ENCODE results near the gene QRICH1. TPM values are rescaled to one million over a fixed set of nuclear protein-coding genes. Genes with fewer than 3 reads are reported as not detected.

Gene QRICH1
- total RNA-seq, 1 experiment from 2014 or later: 107 TPM

DNA sequence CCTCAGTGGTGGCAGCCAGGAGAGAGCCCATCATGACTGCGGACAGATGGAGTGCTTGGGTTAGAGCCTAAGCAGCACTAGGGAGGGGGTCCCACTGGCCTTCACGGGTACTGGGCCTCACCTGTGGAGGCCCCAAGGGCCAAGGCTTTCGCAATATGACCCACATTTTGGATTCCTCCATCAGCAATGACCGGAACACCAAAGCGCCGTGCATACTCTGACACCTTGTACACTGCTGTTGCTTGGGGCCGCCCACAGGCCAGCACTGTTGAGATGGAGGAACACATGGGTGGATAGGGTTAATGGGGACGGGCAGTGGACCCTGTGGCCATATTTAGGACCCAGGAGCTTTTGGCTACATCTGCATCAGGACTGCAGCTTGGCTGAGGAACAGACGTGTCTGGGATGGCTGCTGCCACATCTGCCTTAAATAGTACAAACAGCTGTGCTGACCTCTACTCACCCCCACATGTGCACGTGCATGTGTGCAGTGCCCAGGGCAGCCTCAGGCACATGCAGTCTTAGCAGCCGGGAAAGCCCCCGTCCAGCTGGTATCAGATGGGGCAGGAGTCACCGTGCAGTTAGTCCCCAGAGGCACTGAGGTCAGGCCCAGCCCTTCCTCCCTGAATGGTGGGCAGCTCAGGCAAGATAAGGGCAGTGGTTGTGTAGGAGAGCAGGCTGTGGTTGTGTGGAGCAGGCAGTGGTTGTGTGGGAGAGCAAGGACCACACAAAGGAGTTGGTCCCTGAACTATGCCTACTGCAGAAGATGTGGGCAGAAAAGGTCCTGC, 68.7 kb downstream of the QRICH1 start:
- CTCF ChIA-PET: interaction anchor here (0.6 kb wide), 1 partner anchor 420 kb away, joined by 3 read pairs; no protein-coding TSS in a partner anchor
- TF ChIP-seq, protein P1, sequence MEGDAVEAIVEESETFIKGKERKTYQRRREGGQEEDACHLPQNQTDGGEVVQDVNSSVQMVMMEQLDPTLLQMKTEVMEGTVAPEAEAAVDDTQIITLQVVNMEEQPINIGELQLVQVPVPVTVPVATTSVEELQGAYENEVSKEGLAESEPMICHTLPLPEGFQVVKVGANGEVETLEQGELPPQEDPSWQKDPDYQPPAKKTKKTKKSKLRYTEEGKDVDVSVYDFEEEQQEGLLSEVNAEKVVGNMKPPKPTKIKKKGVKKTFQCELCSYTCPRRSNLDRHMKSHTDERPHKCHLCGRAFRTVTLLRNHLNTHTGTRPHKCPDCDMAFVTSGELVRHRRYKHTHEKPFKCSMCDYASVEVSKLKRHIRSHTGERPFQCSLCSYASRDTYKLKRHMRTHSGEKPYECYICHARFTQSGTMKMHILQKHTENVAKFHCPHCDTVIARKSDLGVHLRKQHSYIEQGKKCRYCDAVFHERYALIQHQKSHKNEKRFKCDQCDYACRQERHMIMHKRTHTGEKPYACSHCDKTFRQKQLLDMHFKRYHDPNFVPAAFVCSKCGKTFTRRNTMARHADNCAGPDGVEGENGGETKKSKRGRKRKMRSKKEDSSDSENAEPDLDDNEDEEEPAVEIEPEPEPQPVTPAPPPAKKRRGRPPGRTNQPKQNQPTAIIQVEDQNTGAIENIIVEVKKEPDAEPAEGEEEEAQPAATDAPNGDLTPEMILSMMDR (IDR thresholded peaks at IDR 0.05; ENCODE audit: unreplicated experiment): no peak
- H3K27me3 Mint-ChIP-seq (ENCODE audit: unreplicated experiment): no peaks in the 10 kb centered on the region
- intact Hi-C loops (cut with micrococcal nuclease; ENCODE audit: unreplicated experiment): no loop called here
- peaks cover 28% of the 10 kb centered on the region for H3K4me1 Mint-ChIP-seq (ENCODE audit: low read depth, unreplicated experiment)
- H3K4me3 Mint-ChIP-seq (ENCODE audit: low read depth, unreplicated experiment): no peak overlapping the region
- no peaks in the 10 kb centered on the region for H3K9me3 Mint-ChIP-seq (ENCODE audit: low read depth, unreplicated experiment)
- no TSS peak for BruUV-seq (replicated peaks)
- no peak for DNase-seq
- peak overlapping the region; percentile 29 for H3K27ac Mint-ChIP-seq (ENCODE audit: unreplicated experiment)
- H3K36me3 Mint-ChIP-seq (ENCODE audit: insufficient read depth, unreplicated experiment): peaks cover 97% of the 10 kb centered on the region

DNA sequence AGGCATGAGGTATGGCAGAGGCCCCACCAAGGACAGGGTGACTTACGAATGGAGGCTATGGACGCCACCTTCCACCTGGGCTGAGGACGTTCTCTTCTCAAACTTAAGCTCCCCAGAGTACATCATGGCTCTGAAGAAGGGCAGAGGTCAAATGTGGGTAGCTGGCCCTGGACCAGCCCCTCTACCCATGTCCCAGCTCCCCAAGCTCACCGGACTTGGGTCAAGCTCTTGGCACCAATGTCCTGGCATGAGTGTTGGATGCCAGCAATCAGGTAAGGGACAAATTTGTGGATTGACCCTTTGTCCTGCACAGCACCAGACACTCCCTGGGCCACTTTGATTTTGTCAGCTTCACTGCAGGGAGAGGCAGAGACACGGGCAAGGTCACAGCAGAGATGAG, 69.4 kb downstream of the QRICH1 start:
- BruUV-seq (replicated peaks): no TSS peak
- DNase-seq: no peak
- peaks cover 99% of the 10 kb centered on the region for H3K36me3 Mint-ChIP-seq (ENCODE audit: insufficient read depth, unreplicated experiment)
- H3K4me3 Mint-ChIP-seq (ENCODE audit: low read depth, unreplicated experiment): no peak overlapping the region
- H3K27ac Mint-ChIP-seq (ENCODE audit: unreplicated experiment): no peak overlapping the region
- TF ChIP-seq, protein P1 (IDR thresholded peaks at IDR 0.05; ENCODE audit: unreplicated experiment): no peak
- intact Hi-C loops (cut with micrococcal nuclease; ENCODE audit: unreplicated experiment): no loop called here
- no peaks in the 10 kb centered on the region for H3K27me3 Mint-ChIP-seq (ENCODE audit: unreplicated experiment)
- H3K9me3 Mint-ChIP-seq (ENCODE audit: low read depth, unreplicated experiment): no peaks in the 10 kb centered on the region
- H3K4me1 Mint-ChIP-seq (ENCODE audit: low read depth, unreplicated experiment): peaks cover 24% of the 10 kb centered on the region
- CTCF ChIA-PET: no interaction called here

DNA sequence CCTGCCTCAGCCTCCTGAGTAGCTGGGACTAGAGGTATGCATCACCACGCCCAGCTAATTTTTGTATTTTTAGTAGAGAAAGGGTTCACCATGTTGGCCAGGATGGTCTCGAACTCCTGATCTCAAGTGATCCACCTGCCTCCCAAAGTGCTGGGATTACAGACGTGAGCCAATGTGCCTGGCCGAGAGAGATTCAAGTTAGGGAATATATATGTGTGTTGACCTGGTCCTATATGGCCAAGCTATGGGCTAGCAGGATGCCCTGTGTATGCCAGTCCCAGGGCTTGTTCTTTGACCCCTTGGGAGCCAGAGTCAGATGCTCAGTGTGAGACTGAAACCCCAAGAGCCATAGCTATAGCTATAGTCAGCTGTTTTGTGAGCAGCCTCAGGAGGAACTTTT, 70.1 kb downstream of the QRICH1 start:
- TF ChIP-seq, protein P1 (IDR thresholded peaks at IDR 0.05; ENCODE audit: unreplicated experiment): no peak
- Mint-ChIP-seq H3K9me3 (ENCODE audit: low read depth, unreplicated experiment) (no peaks in the 10 kb centered on the region), H3K27me3 (ENCODE audit: unreplicated experiment) (no peaks in the 10 kb centered on the region), H3K27ac (ENCODE audit: unreplicated experiment) (no peak overlapping the region), H3K4me3 (ENCODE audit: low read depth, unreplicated experiment) (peak overlapping the region; percentile 74), H3K4me1 (ENCODE audit: low read depth, unreplicated experiment) (peaks cover 18% of the 10 kb centered on the region), H3K36me3 (ENCODE audit: insufficient read depth, unreplicated experiment) (peaks cover 98% of the 10 kb centered on the region)
- CTCF ChIA-PET: no interaction called here
- intact Hi-C loops (cut with micrococcal nuclease; ENCODE audit: unreplicated experiment): no loop called here
- DNase-seq: no peak
- no TSS peak for BruUV-seq (replicated peaks)

DNA sequence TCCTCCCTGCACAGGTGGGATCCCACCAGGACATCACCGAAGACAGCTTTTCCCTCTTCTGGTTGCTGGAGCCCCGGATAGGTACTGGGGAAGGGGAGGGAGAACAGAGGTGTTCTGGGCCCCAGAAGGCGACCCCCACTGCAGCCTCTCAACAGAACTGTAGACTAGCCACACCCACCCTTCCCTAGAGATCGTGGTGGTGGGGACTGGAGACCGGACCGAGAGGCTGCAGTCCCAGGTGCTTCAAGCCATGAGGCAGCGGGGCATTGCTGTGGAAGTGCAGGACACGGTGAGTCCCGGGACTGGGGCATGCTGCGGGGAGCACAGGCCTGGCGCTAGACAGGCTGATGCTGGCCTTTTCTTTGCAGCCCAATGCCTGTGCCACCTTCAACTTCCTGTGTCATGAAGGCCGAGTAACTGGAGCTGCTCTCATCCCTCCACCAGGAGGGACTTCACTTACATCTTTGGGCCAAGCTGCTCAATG, 71.1 kb downstream of the QRICH1 start:
- no peaks in the 10 kb centered on the region for H3K9me3 Mint-ChIP-seq (ENCODE audit: low read depth, unreplicated experiment)
- peak overlapping the region; percentile 74 for H3K4me3 Mint-ChIP-seq (ENCODE audit: low read depth, unreplicated experiment)
- no peaks in the 10 kb centered on the region for H3K27me3 Mint-ChIP-seq (ENCODE audit: unreplicated experiment)
- peaks cover 98% of the 10 kb centered on the region for H3K36me3 Mint-ChIP-seq (ENCODE audit: insufficient read depth, unreplicated experiment)
- no peak for DNase-seq
- H3K4me1 Mint-ChIP-seq (ENCODE audit: low read depth, unreplicated experiment): peaks cover 8% of the 10 kb centered on the region
- CTCF ChIA-PET: interaction anchor here (0.8 to 2.0 kb wide), 2 partner anchors 9 to 15 kb away, joined by 4 to 8 read pairs; partner anchors contain the start of gene WDR6
- TF ChIP-seq, protein P1 (IDR thresholded peaks at IDR 0.05; ENCODE audit: unreplicated experiment): no peak
- BruUV-seq (replicated peaks): no TSS peak
- H3K27ac Mint-ChIP-seq (ENCODE audit: unreplicated experiment): peak overlapping the region; percentile 73
- intact Hi-C loops (cut with micrococcal nuclease; ENCODE audit: unreplicated experiment): no loop called here

Measured in Calu3 (cell line).